Fibroblast of skin of right biceps (primary cell): ENCODE measurements around the gene MTMR4.
"Not testable (repeated sequence)": the region's sequence is repeated elsewhere in the genome, so short reads cannot be mapped to it uniquely, and the experiment has no call there.

Experiments used
- DNase-seq: peaks from one replicate; pipeline ENCODE4 v3.0.0-alpha.2; 2013

MTMR4 gene

GRCh38 chr17:58488428-58488890, 26.0 kb downstream of the MTMR4 start:
- DNase-seq = no peak

- peak; percentile 29 for DNase-seq
These were observed 26.6 kb downstream of the MTMR4 start, which contains the start of gene HSF5 for GRCh38 chr17:58487589-58488427. TSS of gene HSF5 (minus strand) at chr17:58488408. CDS start at chr17:58488274, 134 bp downstream.

- no peak for DNase-seq
These were observed 29.8 kb downstream of the MTMR4 start for GRCh38 chr17:58484600-58484999.

- DNase-seq = not testable (repeated sequence)
These were observed 32.6 kb downstream of the MTMR4 start for GRCh38 chr17:58481798-58482197.

GRCh38 chr17:58480090-58480489, 34.3 kb downstream of the MTMR4 start:
- DNase-seq = no peak

GRCh38 chr17:58476812-58477211, 37.6 kb downstream of the MTMR4 start:
- no peak for DNase-seq

- DNase-seq = no peak
These were observed 38.5 kb downstream of the MTMR4 start for GRCh38 chr17:58475985-58476384.

- no peak for DNase-seq
These were observed 44.1 kb downstream of the MTMR4 start for GRCh38 chr17:58470356-58470755.

- DNase-seq = no peak
These were observed 45.5 kb downstream of the MTMR4 start for GRCh38 chr17:58468944-58469343.

GRCh38 chr17:58455491-58455890, 58.9 kb downstream of the MTMR4 start:
- DNase-seq = no peak

- DNase-seq = peak; percentile 17
These were observed 61.7 kb downstream of the MTMR4 start for GRCh38 chr17:58452738-58453137.

GRCh38 chr17:58447039-58447975, 67.1 kb downstream of the MTMR4 start:
- peak; percentile 76 for DNase-seq

GRCh38 chr17:58446086-58446485, 68.4 kb downstream of the MTMR4 start:
- no peak for DNase-seq
